H1 (cell line): ENCODE measurements around the gene ABI3BP. TPM values are rescaled to one million over a fixed set of nuclear protein-coding genes. Genes with fewer than 3 reads are reported as not detected.

Experiments
- CTCF ChIA-PET: fragments of 300-600 bp; sonication (Branson Sonifier 250); formaldehyde crosslinking; loops from one replicate; lab custom pipeline; 2021; ENCODE audit not compliant: partially characterized antibody; lab: Charles Lee
- POLR2A ChIA-PET: fragments of 300-600 bp; sonication (Branson Sonifier 250); formaldehyde crosslinking; loops from one replicate; lab custom pipeline; 2021; ENCODE audit warnings: inconsistent platforms; ENCODE audit not compliant: partially characterized antibody; lab: Charles Lee
- DNase-seq, 2 experiments: peaks; one replicate each; pipeline versions ENCODE4 v3.0.0 to v3.0.0-alpha.2; 2010 to 2022; ENCODE audit warnings: low spot score in 2 of 2, low read depth in 1 of 2, mixed read lengths in 1 of 2
- FAIRE-seq: peaks from 2 replicates; lab custom pipeline; 2011; peaks lifted over from hg19 to GRCh38; lab: Jason Lieb, UNC
- H2AFZ ChIP-seq: 2 replicates; pipeline ENCODE4 v1.8.1; 2012; ENCODE audit warnings: low read length, inconsistent platforms
- H2AK5ac ChIP-seq: 2 replicates; pipeline ENCODE4 v1.6.1; 2013; ENCODE audit warnings: low read depth, low read length
- H2BK120ac ChIP-seq: replicated peaks from 2 replicates; pipeline ENCODE3; 2013; ENCODE audit warnings: low read depth, low read length, inconsistent platforms
- H2BK12ac ChIP-seq: 2 replicates; pipeline ENCODE4 v1.6.1; 2013; ENCODE audit warnings: low read depth, low read length
- H2BK15ac ChIP-seq: 2 replicates; pipeline ENCODE4 v1.6.1; 2013; ENCODE audit warnings: low read length
- H2BK20ac ChIP-seq: 2 replicates; pipeline ENCODE4 v1.6.1; 2013; ENCODE audit warnings: low read length
- H2BK5ac ChIP-seq: 2 replicates; pipeline ENCODE4 v1.6.1; 2013; ENCODE audit warnings: low read depth, low read length
- H3K14ac ChIP-seq: 2 replicates; pipeline ENCODE4 v1.6.1; 2013; ENCODE audit warnings: inconsistent platforms; ENCODE audit not compliant: insufficient read length
- H3K18ac ChIP-seq: 2 replicates; pipeline ENCODE4 v1.6.1; 2013; ENCODE audit warnings: low read length; ENCODE audit errors: extremely low read depth
- H3K23ac ChIP-seq: 2 replicates; pipeline ENCODE4 v1.6.1; 2013; ENCODE audit warnings: inconsistent platforms; ENCODE audit not compliant: insufficient read length
- H3K23me2 ChIP-seq: 2 replicates; pipeline ENCODE4 v1.6.1; 2013; ENCODE audit warnings: low read depth, low read length
- H3K27ac ChIP-seq: 2 replicates; pipeline ENCODE4 v1.6.1; 2011; ENCODE audit warnings: low read depth, low read length, inconsistent platforms
- H3K27me3 ChIP-seq, 4 experiments: replicated peaks in 1 of 4; 1 replicate in 1 of 4; 2 replicates in 3 of 4; pipeline versions ENCODE4 v1.6.1 to v1.8.1; 2011 to 2013; ENCODE audit warnings: low read length in 3 of 4, mild to moderate bottlenecking in 3 of 4, inconsistent platforms in 2 of 4, mixed read lengths in 2 of 4, moderate library complexity in 1 of 4; ENCODE audit not compliant: control insufficient read depth in 3 of 4, insufficient read depth in 3 of 4; ENCODE audit errors: extremely low read depth in 1 of 4
- H3K36me3 ChIP-seq, 4 experiments: 2 replicates each; pipeline versions ENCODE4 v1.6.1 to v1.8.1; 2011 to 2013; ENCODE audit warnings: mild to moderate bottlenecking in 4 of 4, low read length in 3 of 4, moderate library complexity in 2 of 4, control low read depth in 1 of 4, inconsistent platforms in 1 of 4; ENCODE audit not compliant: insufficient read depth in 4 of 4, control insufficient read depth in 2 of 4
- H3K4ac ChIP-seq: replicated peaks from 2 replicates; pipeline ENCODE3; 2013; ENCODE audit warnings: low read length, low read depth, mixed read lengths, inconsistent platforms; ENCODE audit not compliant: insufficient read length
- H3K4me1 ChIP-seq, 4 experiments: replicated peaks in 1 of 4; 1 replicate in 1 of 4; 2 replicates in 3 of 4; pipeline versions ENCODE4 v1.6.1 to v1.8.1; 2011 to 2013; ENCODE audit warnings: low read length in 3 of 4, inconsistent platforms in 2 of 4, mixed read lengths in 1 of 4; ENCODE audit not compliant: insufficient read depth in 4 of 4, control insufficient read depth in 3 of 4
- H3K4me2 ChIP-seq, 2 experiments: 2 replicates each; pipeline versions ENCODE4 v1.6.1 to v1.8.1; 2011 to 2013; ENCODE audit warnings: low read depth in 2 of 2, low read length in 2 of 2, control low read depth in 1 of 2, inconsistent platforms in 1 of 2, mild to moderate bottlenecking in 1 of 2; ENCODE audit not compliant: insufficient read depth in 1 of 2
- H3K4me3 ChIP-seq, 4 experiments: fragments of 200-600, 300-600 bp in 1 of 4; sonication (generic), shearing (Covaris generic), sonication (Bioruptor Twin) in 1 of 4; 2 replicates each; pipeline versions ENCODE4 v1.5.1 to v1.8.1; 2011 to 2016; ENCODE audit warnings: low read length in 4 of 4, low read depth in 3 of 4, control low read depth in 2 of 4, inconsistent platforms in 2 of 4, mild to moderate bottlenecking in 2 of 4, mixed read lengths in 1 of 4, moderate library complexity in 1 of 4; ENCODE audit not compliant: insufficient read depth in 2 of 4; ENCODE audit errors: extremely low read depth in 1 of 4
- H3K56ac ChIP-seq: replicated peaks from 2 replicates; pipeline ENCODE3; 2013; ENCODE audit warnings: low read depth, mild to moderate bottlenecking, mixed read lengths, low read length, inconsistent platforms; ENCODE audit not compliant: insufficient read length
- H3K79me1 ChIP-seq: 2 replicates; pipeline ENCODE4 v1.6.1; 2013; ENCODE audit warnings: low read depth, low read length, control low read depth
- H3K79me2 ChIP-seq, 2 experiments: 2 replicates each; pipeline versions ENCODE4 v1.6.1 to v1.8.1; 2012 to 2013; ENCODE audit warnings: low read length in 2 of 2, mild to moderate bottlenecking in 2 of 2, inconsistent platforms in 1 of 2; ENCODE audit not compliant: insufficient read depth in 2 of 2, control insufficient read depth in 1 of 2
- H3K9ac ChIP-seq, 4 experiments: replicated peaks in 1 of 4; 1 replicate in 1 of 4; 2 replicates in 3 of 4; pipeline versions ENCODE4 v1.6.1 to v1.8.1; 2011 to 2013; ENCODE audit warnings: low read depth in 3 of 4, low read length in 3 of 4, control low read depth in 2 of 4, mild to moderate bottlenecking in 2 of 4, moderate library complexity in 2 of 4, inconsistent platforms in 1 of 4; ENCODE audit errors: extremely low read depth in 1 of 4
- H3K9me3 ChIP-seq, 2 experiments: 2 replicates each; pipeline versions ENCODE4 v1.6.1 to v1.8.1; 2012 to 2013; ENCODE audit warnings: mild to moderate bottlenecking in 2 of 2, moderate library complexity in 2 of 2, control low read depth in 1 of 2, inconsistent platforms in 1 of 2, low read depth in 1 of 2, low read length in 1 of 2, mixed read lengths in 1 of 2; ENCODE audit not compliant: insufficient read depth in 2 of 2
- H4K20me1 ChIP-seq, 2 experiments: replicated peaks in 1 of 2; 2 replicates each; pipeline versions ENCODE3 to v1.8.1; 2011 to 2013; ENCODE audit warnings: inconsistent platforms in 2 of 2, low read length in 2 of 2, mild to moderate bottlenecking in 1 of 2; ENCODE audit not compliant: insufficient read depth in 2 of 2, control insufficient read depth in 1 of 2
- H4K5ac ChIP-seq: 2 replicates; pipeline ENCODE4 v1.6.1; 2013; ENCODE audit warnings: low read length, low read depth, mixed read lengths, inconsistent platforms; ENCODE audit not compliant: insufficient read length
- H4K8ac ChIP-seq: 2 replicates; pipeline ENCODE4 v1.8.0; 2013; ENCODE audit warnings: mild to moderate bottlenecking, moderate library complexity, low read length, inconsistent platforms; ENCODE audit not compliant: insufficient read depth; ENCODE audit errors: extremely low read depth
- H4K91ac ChIP-seq: replicated peaks from 2 replicates; pipeline ENCODE3; 2013; ENCODE audit warnings: low read length, mixed read lengths, inconsistent platforms; ENCODE audit not compliant: insufficient read length
- whole genome bisulfite sequencing, 2 experiments: shearing (Covaris generic) in 1 of 2; methylation state at CpG; one replicate each; pipeline versions ENCODE4 v1.1.6 to v1.1.7; 2013 to 2015; ENCODE audit warnings: low lambda C conversion rate in 2 of 2, mixed read lengths in 2 of 2, inconsistent platforms in 1 of 2, low coverage in 1 of 2, missing lambda C conversion rate in 1 of 2; ENCODE audit not compliant: insufficient replicate concordance in 2 of 2, insufficient coverage in 1 of 2, insufficient read length in 1 of 2; ENCODE audit errors: extremely low coverage in 1 of 2, missing lambda C conversion rate in 1 of 2; 5-methylcytosine and 5-hydroxymethylcytosine counted together
- polyA plus RNA-seq, 7 experiments: library from polyadenylated mRNA; depleted of rRNA in 3 of 7; stranded (reverse) in 5 of 7; unstranded in 2 of 7; fragments of >200 nt in 5 of 7; fragments of 200-250 nt in 2 of 7; gene quantifications; 1 replicate in 5 of 7; 2 replicates in 1 of 7; 4 replicates in 1 of 7; pipeline versions ENCODE4 v1.2.1 to v1.2.3, GENCODE V29; 2011 to 2013; ENCODE audit warnings: missing spikeins in 2 of 7, mixed read lengths in 2 of 7
- total RNA-seq: library from RNA; stranded (reverse); fragmentation: NEBNext Ultra II Directional; extraction: Animal tissue kit (Norgen Biotek cat#: 25700); gene quantifications from 2 replicates; pipeline ENCODE4 v1.2.1, GENCODE V29; 2021

The ABI3BP gene
- total and polyA plus RNA-seq, 2 of the 8 experiments (the other 6 are each of a cell fraction or from before 2014, with no cell fraction given), result 0.08 to 0.32 TPM

GRCh38 chr3:100833483-100833882 is 159.7 kb downstream of the ABI3BP start:
- H4K8ac ChIP-seq, result no peak overlapping the region
- POLR2A ChIA-PET, result no interaction called here
- H3K9me3 ChIP-seq, result no peaks in the 10 kb centered on the region
- no peak overlapping the region for H3K18ac ChIP-seq
- H3K4me3 ChIP-seq, result no peak overlapping the region
- no peak overlapping the region for H2BK120ac ChIP-seq
- CTCF ChIA-PET, result interaction anchor here (1.3 kb wide), 1 partner anchor 11 kb away, joined by 4 read pairs; no protein-coding TSS in a partner anchor
- H3K4me1 ChIP-seq, result no peaks in the 10 kb centered on the region
- H2BK15ac ChIP-seq, result no peak overlapping the region
- H2BK5ac ChIP-seq, result no peak overlapping the region
- no peaks in the 10 kb centered on the region for H3K79me1 ChIP-seq
- no peak overlapping the region for H2BK12ac ChIP-seq
- H2BK20ac ChIP-seq, result no peak overlapping the region
- no peaks in the 10 kb centered on the region for H3K79me2 ChIP-seq
- no peak overlapping the region for H2AK5ac ChIP-seq
- 91% methylated on average over 3 of the region's 3 CpGs; no CpG with 5 or more reads in 1 of the 2 experiments for WGBS, 2 experiments
- no peak overlapping the region for H3K27ac ChIP-seq
- no peak overlapping the region for H3K4ac ChIP-seq
- FAIRE-seq, result no peak
- H3K14ac ChIP-seq, result no peak overlapping the region
- H3K9ac ChIP-seq, result no peak overlapping the region
- no peaks in the 10 kb centered on the region for H3K27me3 ChIP-seq
- no peak for DNase-seq
- H4K5ac ChIP-seq, result no peak overlapping the region
- no peak overlapping the region for H2AFZ ChIP-seq
- H3K36me3 ChIP-seq, result no peaks in the 10 kb centered on the region
- H4K91ac ChIP-seq, result no peak overlapping the region
- no peak overlapping the region for H3K56ac ChIP-seq
- no peaks in the 10 kb centered on the region for H4K20me1 ChIP-seq
- no peaks in the 10 kb centered on the region; the same call in 1 of the 2 replicates for H3K23me2 ChIP-seq
- no peak overlapping the region for H3K4me2 ChIP-seq
- no peak overlapping the region for H3K23ac ChIP-seq
